NCI-H1105 (cell line): ENCODE measurements around the gene HOOK2.
A peak's percentile ranks its signal among the peaks of the same experiment; 100 is the strongest.
"Not testable (repeated sequence)": the region's sequence is repeated elsewhere in the genome, so short reads cannot be mapped to it uniquely, and the experiment has no call there.

Experiments
- DNase-seq: peaks from one replicate; lab custom pipeline; 2025; lab: John Stamatoyannopoulos, UW

HOOK2 gene, protein sequence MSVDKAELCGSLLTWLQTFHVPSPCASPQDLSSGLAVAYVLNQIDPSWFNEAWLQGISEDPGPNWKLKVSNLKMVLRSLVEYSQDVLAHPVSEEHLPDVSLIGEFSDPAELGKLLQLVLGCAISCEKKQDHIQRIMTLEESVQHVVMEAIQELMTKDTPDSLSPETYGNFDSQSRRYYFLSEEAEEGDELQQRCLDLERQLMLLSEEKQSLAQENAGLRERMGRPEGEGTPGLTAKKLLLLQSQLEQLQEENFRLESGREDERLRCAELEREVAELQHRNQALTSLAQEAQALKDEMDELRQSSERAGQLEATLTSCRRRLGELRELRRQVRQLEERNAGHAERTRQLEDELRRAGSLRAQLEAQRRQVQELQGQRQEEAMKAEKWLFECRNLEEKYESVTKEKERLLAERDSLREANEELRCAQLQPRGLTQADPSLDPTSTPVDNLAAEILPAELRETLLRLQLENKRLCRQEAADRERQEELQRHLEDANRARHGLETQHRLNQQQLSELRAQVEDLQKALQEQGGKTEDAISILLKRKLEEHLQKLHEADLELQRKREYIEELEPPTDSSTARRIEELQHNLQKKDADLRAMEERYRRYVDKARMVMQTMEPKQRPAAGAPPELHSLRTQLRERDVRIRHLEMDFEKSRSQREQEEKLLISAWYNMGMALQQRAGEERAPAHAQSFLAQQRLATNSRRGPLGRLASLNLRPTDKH

DNA sequence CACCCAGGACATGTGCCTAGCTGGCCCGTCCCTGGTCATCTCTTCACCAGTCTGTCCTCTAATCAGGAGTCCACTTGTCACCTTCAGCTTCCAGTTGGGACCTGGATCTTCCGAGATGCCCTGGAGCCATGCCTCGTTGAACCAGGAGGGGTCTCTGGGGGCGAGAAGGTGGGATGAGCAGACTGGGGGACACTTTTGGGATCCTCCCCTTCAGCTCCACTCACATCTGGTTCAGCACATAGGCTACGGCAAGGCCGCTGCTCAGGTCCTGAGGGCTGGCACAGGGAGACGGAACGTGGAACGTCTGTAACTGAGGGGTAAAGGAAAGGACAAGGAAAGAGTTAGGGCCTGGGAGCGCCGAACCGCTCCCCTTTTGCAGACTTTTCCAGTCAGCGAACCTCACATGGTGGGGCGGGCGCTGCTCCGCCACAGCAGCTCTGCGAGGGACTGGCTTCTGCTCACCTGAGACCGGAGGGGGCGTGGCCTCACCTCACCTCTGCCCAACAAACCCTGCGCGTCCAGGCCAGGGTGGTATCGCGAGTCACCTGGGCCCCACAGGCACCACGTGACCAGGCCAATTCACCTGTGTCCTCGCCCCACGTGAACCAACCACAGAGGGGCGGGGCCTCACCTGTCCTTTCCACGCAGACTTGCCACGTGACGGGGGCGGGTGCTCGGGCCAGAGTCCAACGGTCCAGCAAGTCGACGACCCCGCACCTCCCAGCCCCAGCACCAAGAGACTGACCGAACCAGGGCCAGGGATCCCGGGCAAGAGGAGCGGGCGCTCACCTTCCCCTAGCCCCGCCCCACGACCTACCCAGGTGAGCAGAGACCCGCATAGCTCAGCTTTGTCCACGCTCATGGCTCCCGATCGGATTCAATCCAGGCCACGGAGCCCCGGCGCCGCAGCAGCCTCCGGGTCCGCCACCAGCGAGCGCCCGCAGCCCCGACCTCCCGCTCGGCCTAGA lies at the start of gene HOOK2:
Gene HOOK2, minus strand, starts transcription at position 965 of the 968 bp plus-strand sequence. Its CDS starts 103 bp downstream, at position 862.
- DNase-seq = peak; percentile 95

DNA sequence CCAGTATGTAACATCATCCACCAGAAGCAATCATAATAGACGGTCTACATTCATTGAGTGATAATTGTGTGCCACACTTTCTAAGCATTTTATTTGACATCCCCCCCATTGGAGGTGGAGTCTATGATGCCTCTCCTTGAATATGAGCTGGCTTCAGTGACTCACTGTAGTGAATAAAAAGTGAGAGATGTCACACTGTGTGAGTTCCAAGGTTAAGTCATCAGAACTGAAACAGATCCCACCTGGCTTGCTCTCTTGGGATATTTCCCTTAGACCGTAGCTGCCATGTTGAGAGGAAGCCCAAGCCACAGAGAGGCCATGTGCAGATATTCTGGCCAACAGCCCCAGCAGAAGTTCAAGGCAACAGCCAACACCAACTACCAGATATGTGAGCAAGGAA lies 46.4 kb upstream of the HOOK2 start:
- DNase-seq = no peak

DNA sequence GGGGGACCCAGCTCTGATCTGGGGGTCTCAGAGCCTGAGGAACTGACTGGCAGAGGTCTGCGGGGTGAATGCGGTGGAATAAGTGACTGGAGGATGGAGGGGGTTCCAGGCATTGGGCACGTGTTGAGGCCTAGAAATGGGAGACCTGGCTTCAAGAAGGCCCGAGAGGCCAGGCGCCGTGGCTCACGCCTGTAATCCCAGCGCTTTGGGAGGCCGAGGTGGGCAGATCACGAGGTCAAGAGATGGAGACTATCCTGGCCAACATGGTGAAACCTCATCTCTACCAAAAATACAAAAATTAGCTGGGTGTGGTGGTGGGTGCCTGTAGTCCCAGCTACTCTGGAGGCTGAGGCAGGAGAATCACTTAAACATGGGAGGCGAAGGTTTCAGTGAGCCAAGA lies 42.5 kb upstream of the HOOK2 start:
- DNase-seq = not testable (repeated sequence)

DNA sequence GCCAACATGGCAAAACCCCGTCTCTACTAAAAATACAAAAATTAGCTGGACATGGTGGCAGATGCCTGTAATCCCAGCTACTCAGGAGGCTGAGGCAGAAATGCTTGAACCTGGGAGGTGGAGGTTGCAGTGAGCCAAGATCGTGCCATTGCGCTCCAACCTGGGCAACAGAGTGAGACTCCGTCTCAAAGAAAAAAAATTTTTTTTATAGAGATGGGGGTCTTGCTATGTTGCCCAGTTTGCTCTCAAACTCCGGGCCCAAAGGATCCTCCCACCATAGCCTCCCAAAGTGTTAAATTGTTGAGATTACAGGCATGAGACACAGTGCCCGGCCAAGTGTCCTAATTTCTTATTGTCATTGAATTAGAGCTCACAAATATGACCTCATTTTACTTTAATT lies 41.8 kb upstream of the HOOK2 start:
- DNase-seq = not testable (repeated sequence)

DNA sequence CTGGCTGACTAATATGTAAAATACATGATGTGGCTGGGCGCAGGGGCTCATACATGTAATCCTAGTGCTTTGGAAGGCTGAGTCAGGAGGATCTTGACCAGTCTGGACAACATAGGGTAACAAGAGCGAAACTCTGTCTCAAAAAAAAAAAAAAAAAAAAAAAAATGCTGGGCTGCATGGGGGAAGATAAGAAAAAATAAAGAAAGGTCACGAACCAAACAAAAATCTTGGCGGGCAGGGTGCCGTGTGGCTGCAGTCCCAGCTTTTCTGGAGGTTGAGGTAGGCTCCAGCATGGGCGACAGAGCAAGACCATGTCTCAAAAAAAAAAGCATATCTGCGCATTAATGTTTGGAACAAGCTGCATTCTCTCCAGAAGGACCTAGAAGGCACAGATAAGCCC lies 39.7 kb upstream of the HOOK2 start:
- no peak for DNase-seq

DNA sequence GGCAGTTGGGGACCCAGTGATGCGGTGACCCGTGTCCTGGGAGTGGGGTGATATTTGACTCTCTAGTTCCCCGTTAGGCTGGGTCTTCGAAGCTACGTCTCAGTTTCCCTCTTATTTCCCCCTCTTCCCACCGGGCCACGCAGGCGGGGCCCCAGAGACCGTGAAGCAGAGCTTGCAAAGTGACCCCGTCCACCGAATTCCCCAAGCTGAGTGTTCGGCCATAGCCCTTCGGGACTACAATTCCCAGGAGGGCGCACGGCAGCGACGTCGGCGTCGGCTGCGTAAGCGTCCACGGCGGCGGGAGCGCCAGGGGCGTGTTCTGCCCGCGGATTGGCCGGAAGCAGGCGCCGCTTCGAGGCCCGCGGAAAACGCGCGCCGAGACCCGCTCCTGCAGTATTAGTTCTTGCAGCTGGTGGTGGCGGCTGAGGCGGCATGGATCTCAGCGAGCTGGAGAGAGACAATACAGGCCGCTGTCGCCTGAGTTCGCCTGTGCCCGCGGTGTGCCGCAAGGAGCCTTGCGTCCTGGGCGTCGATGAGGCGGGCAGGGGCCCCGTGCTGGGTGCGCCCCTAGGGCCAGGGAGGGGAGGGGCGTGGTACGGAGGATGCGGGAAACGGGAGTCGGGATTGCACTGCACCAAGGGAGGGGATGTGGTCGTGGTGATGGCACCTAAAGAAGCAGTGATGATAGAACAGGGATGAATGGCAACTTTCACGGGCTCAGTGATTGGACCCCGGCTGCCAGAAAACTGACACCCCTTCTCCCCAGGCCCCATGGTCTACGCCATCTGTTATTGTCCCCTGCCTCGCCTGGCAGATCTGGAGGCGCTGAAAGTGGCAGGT lies 31.1 kb upstream of the HOOK2 start, which contains the start of gene RNASEH2A:
Gene RNASEH2A, plus strand, starts transcription at position 343 of the 840 bp plus-strand sequence. Its CDS starts 90 bp downstream, at position 433.
- DNase-seq = peak; percentile 92

DNA sequence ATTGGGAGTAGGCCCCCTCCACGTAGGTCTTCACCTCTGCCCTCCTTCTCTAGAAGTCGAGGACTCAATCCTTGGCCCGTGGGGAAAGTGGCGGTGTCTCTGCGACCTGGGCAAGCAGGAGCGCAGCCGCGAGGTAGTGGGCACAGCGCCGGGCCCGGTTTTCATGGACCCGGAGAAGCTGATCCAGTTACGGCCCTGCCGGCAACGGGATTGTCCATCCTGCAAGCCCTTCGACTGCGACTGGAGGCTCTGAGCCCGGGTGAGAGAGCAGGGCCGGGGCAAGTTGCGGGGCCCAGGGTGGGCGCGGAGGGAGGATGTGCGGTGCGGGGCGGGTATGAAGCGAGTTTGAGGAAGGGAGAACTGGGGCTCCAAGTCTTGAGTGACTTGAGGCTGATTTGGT lies 28.7 kb upstream of the HOOK2 start:
- no peak for DNase-seq

DNA sequence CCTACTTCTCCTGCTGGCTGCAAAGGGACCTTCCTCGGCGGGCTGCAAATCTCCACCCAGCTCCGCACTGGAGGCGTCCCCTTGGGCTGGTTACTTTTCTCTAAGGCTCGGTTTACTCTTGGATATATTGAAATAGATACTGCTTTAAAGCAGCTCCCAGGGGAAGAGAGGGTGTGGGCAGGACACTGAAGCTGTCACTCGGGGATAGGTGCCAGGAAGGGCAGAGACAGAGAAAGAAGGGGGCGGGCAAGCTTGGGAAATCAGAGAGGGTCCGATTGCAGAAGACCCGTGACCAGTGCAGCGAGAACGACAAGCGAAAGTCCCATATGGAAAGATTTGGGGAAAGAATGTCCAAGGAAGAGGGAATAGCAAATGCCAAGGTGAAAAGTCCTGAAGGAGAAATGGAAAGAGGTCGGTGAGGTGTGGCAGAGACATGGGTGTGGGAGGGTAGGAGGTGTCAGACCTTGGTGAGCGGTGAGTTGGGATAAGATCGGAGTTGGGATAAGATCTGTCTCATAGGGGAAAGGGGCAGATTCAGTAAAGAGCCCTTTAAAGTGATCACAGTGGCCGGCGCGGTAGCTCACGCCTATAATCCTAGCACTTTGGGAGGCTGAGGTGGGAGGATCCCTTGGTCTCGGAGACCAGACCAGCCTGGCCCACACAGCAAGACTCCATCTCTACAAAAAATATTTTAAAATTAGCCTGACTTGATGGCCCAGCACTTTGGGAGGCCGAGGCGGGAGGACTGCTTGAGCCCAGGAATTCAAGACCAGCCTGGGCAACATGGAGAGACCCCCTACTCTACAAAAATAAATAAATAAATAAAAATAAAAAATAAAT lies 27.1 kb upstream of the HOOK2 start:
- DNase-seq = no peak

DNA sequence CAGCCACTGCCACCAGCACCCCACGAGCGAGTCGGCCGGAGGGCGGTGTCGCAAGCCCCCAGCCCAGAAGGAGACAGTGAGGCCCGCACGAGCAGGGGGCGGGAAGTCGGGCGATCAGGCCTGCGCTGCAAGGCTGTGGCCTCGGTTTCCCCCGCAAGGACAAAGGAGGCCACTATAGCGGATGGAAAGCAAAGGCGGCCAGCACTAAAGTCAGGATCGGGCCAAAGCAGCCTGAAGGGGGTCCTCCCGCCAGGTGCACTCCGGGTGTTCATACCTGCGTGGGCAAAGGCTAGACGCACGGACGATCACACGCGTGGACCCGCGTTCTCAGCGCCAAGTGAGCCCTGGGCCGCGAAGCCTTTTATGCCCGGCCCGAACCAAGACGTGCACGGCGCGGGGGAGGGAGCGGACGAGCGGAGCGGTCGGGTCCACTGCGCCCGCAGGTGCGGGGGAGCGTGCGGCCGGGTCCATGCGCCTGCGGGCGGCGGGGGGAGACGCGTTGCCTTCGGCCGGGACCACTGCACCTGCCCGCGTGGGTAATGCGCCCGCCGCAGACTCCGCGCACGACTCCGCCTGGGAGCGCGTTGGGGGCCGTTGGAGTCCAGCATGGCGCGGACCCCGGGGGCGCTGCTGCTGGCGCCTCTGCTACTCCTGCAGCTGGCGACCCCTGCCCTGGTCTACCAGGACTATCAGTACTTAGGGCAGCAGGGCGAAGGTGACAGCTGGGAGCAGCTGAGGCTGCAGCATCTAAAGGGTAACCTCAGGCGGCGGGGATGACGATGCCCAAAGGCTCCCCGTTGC lies 26.3 kb upstream of the HOOK2 start, which contains the start of the genes PRDX2 and THSD8:
Gene PRDX2, minus strand, starts transcription at position 335 of the 801 bp plus-strand sequence. CDS start 539 bp downstream, outside the sequence.
Gene THSD8, plus strand, starts transcription at position 604 of the 801 bp plus-strand sequence. Its CDS starts 3 bp downstream, at position 607.
- peak; percentile 95 for DNase-seq

DNA sequence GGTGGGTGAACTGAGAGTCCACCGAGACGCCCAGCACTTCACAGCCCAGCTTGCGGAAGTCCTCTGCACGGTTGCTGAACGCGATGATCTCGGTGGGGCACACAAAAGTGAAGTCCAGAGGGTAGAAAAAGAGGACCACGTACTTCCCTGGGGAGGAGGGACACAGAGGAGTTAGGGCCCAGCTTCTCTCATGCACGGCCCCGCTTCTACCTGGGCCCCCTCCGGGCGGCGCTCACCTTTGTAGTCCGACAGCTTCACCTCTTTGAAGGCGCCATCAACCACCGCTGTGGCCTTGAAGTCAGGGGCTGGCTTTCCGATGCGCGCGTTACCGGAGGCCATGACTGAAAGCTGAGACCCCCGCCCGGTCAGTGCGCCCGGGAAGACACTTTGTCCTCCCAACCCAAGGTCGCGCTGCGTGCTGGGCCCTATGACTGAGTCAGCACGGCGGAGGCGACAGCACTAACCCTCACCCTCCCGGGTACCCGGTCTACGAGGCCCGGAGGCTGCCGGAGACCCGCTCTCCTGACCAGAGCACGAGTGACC lies 25.6 kb upstream of the HOOK2 start:
- peak; percentile 20 for DNase-seq

DNA sequence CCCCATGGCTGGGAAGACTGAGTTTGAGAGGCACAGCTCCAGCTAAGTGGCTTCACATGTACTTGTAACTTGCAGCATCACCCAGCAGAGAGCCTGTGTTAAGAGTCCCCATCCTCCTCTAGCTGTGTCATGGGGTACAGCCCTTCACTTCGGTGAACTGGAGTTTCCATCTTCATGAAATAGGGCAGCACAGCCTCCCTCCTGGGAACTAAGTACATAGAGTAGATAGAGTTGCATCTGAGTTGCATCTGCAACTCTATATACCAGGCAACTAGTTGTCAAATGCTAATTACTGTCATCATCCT lies 25.1 kb upstream of the HOOK2 start:
- no peak for DNase-seq

DNA sequence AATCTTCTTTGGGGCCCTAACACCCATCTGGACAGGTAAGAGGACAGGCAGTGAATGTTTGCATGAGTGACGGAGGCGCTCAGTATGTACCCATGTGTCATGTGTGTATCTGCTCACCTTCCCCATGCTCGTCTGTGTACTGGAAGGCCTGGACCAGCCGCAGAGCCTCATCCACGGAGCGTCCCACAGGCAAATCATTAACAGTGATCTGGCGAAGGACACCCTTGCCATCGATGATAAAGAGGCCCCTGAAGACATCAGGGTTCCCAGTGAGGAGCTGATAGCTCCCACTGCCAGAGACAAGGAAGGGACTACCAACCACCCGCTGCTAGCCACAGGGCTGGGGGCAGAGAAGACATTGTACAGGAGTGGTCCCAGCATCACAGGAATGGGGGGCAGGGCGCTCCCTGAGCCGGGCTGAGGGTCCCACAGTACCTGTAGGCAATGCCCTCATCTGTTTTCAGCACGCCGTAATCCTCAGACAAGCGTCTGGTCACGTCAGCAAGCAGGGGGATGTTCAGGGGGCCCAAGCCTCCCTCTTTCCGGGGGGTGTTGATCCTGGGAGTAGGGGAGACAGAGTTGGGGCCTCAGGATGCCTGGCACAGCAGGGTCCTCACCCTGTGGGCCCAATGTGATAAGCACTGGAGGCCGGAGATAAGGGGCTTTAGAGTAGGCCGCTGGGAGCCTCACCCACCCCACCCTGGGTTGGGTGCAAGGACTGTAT lies 24.6 kb upstream of the HOOK2 start:
- no peak for DNase-seq

DNA sequence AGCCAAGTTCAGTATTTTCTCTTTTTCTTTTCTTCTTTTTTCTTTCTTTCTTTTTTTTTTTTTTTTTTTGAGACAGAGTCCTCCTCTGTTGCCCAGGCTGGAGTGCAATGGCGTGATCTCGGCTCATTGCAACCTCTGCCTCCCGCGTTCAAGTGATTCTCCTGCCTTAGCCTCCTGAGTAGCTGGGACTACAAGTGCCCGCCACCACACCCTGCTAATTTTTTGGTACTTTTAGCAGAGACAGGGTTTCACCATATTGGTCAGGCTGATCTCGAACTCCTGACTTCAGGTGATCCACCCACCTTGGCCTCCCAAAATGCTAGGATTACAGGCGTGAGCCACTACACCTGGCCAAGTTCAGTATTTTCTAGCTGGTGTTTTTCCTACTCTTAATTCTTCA lies 22.3 kb upstream of the HOOK2 start:
- DNase-seq = not testable (repeated sequence)

DNA sequence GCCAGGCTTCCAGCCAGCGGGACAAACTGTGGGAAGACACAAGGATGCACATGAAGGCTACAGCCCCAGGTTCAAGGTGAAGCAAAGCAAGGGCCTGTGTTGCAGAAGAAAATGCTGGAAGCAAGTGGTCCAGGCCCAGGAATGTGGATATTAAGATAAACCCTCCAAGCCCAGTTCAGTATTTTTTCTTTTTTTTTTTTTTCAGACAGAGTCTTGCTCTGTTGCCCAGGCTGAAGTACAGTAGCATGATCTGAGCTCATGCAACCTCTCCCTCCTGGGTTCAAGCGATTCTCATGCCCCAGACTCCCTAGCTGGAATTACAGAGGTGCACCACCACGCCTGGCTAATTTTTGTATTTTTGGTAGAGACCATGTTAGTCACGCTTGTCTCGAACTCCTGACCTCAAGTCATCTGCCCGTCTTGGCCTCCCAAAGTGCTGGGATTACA lies 21.8 kb upstream of the HOOK2 start:
- no peak for DNase-seq

DNA sequence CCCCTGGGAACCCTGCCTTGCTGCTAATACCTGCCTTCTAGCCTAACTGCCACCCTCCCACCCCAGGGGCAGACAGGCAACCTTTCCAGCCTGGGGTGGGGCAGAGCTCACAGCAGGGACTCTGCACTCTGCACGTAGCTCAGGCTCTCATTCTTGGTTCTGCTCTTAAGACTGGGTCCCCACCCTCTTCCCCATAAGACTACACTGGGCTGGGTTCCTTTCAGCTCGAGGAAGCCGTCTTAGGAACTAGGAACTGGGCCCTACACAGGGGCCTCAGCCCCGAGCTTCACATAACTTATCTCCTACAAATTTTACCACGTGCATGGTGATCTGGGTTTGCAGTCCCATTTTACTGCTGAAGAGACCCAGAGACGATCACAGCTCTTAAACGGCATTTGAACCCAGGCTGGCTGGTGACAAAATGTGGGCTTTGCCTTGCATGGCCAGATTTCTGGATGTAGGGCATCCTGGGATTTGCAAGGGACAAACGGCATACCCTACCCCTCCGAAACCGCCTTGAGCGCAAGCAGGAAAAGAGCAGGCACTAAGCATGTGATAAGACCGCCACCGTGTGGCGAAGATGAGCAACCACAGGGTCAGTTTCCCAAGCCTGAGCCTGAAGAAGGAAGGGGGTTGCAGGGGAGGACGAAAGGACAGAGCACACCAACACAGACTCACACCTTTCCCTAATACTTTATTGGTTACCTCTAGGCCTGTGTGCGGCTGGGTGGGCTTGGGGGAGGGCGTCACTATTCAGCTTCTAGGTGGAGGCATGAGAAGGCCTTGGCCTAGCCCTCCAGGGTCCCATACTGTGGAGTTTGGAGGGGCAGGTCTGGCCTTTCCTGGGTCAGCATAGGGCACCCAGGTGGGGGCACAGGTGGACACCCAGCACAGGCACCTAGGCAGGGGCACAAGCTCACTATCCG lies 21.1 kb upstream of the HOOK2 start:
- peak; percentile 76 for DNase-seq

DNA sequence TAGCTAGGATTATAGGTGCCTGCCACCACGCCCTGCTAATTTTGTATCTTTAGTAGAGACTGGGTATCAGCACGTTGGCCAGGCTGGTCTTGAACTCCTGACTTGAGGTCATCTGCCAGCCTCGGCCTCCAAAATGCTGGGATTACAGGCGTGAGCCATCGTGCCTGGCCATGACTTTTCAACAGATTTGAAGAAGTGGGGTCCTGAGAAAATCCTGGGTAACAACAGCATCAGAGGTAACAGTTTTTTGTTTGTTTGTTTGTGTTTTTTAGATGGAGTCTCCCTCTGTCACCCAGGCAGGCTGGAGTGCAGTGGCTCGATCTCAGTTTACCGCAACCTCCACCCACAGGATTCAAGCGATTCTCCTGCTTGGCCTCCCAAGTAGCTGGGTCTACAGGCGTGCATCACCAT lies 19.6 kb upstream of the HOOK2 start:
- DNase-seq = no peak
